Fibroblast of skin of left biceps (primary cell): ENCODE data around the gene ATP6V0E1.

Experiments used
- DNase-seq, 2 experiments: peaks; one replicate each; pipeline ENCODE4 v3.0.0-alpha.2; 2013; ENCODE audit warnings: low read depth in 2 of 2

ATP6V0E1 gene

GRCh38 chr5:172983542-172984243, at the start of gene ATP6V0E1:
TSS of gene ATP6V0E1 (plus strand) at chr5:172983771. CDS start at chr5:172983861, 90 bp downstream.
- DNase-seq, result peak; percentile 70 to 73

DNA sequence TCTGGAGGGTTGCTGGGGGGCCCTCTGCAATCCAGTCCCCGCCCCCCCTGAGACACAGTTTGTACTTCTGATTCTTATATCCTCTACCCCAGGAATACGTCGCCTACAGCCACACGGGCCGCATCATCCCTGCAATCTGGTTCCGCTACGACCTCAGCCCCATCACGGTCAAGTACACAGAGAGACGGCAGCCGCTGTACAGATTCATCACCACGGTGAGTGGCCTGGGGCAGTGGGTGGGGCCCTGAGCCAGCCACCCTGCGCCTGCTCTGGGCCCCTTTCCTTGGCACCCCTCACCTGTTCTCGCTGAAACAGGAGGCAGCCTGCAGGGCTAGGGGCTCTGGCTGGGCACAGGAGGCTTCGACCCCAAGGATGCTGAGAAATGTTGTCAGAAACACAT, 48.5 kb upstream of the ATP6V0E1 start:
- no peak for DNase-seq

DNA sequence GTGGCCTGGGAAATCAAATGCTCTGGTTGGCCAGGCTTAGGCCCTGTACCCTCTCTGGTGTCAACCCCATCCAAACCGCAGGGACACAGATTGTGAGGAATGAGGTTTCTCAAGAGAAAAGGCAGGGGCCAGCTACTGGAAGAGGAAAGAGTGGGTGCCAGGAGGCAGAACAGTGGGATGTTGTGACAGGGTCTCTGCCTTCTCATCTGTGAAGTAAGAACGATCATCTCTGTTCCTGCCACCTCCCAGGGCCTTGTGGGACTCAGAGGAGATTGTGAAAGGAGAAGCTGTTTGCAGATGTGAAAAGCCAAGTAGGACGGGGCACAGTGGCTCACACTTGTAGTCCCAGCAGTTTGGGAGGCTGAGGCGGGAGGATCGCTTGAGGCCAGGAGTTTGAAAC, 47.2 kb upstream of the ATP6V0E1 start:
- DNase-seq, result no peak

DNA sequence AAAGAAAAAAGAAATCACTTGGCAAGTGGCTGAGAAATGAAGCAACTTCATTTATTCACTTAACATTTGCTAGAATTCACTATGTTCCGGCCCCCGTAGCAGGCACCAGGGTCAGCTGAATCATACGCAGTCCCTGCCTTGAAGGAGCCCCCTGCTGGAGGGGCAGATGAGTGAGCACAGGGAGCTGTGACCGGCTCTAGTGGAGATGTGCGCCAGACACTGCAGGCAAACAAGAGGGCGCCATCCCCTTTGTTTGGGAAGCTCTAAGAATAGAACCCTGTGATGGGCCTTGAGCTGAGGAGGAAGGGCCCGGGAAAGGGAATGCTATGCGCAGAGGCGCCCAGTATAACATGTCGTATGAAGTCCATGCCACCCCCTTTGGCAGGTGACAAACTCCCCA, 44.5 kb upstream of the ATP6V0E1 start:
- no peak for DNase-seq

DNA sequence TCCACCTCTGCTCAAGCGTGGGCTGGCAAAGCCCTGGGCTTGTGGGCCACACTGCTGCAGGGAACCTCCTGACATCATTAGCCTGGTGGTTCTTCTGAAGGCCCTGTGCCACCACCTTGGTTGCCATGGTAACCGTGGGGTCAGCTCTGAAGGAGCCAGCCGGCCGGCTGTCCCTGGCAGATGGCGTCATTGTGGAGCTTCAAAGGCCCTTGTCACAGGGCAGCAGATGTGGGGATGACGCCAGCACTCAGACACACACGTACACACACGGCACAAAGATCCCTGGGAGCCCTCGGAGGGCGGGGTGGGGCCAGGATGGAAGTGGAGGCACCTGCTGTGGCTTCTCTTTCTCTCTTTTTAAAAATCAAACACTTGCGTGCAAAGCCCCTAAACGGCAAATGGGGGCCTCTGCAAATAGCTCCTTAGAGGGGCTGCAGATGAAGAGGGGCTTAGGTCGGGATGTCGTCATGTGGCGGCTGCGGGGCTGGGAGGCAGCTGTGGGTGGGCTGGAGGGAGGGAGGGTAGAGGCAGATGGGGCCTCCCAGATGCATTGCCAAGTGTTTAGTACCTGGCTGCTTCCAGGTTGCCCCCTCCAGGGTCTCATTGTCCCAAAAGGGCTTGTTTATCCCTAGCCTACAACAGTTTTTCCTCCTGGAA, 43.8 kb upstream of the ATP6V0E1 start:
- DNase-seq, result no peak

DNA sequence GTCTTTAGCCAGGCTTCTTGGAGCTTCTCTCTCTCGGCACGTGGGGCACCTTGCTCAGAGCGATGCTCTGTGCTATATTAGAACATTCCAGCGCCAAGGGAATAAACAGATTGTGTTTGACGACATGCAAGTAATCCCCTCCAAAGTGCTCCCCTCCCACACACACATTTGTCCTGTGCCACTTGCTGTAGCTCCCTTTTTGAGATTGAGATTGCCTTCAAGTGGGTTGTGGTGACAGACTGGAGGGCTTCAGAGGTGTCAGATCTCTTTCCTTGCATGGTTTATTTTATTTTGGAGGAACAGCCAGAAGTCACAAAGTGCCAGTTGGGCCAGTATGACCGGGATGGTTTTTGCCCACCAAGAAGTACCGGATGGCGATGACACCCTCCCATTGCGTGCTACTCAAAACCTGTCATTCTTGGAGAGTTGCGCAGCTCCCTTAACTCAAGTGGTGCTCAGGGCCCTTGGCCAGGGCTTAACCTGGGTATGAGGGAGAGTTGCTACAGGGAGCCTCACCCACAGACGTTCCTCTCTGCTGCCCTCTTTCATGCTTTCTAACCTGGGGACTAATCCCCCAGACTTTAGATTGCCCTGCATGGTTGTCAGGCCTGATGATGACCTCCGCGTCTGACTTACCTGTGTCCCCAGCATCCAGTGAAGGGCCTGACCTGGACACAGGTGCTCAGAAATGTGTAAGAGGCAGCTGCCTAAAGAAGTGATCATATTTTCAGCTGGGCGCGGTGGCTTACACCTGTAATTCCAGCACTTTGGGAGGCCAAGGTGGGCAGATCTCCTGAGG, 43.1 kb upstream of the ATP6V0E1 start:
- no peak for DNase-seq

- no peak for DNase-seq
These were observed 42.5 kb upstream of the ATP6V0E1 start for GRCh38 chr5:172941067-172941516.

- no peak for DNase-seq
These were observed 41.0 kb upstream of the ATP6V0E1 start for GRCh38 chr5:172942556-172942955.

DNA sequence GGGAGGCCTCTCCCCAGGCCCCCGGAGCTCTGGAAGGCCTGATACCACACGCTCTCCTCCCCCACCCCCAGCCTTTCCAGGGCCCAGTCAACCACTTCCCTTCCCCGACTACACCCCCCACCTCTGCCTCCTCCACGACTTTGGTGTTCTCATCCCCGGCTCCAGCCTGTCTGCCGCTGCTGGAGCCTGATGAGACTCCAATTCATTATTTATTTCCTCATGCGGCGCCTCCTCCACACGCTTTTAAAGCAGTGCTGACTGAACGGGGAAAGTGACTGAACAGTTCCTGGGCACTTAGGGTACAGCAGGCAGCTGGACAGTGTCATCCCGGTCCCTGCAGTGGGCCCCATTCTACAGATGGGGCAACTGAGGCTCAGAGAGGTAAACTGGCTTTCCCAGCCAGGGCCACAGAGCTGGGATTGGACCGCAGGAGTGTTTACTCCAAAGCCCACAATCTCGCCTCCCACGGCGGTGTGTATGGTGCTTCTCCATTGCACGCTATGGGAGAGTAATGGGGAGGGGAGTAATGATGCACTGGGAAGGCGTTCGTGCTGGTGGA, 40.2 kb upstream of the ATP6V0E1 start:
- peak; percentile 82 to 85 for DNase-seq

GRCh38 chr5:172943906-172944305, 39.7 kb upstream of the ATP6V0E1 start:
- DNase-seq, result no peak

GRCh38 chr5:172944741-172945140, 38.8 kb upstream of the ATP6V0E1 start:
- no peak for DNase-seq

- DNase-seq, result no peak
These were observed 38.4 kb upstream of the ATP6V0E1 start for GRCh38 chr5:172945151-172945550.

GRCh38 chr5:172946146-172946545, 37.4 kb upstream of the ATP6V0E1 start:
- DNase-seq, result no peak

DNA sequence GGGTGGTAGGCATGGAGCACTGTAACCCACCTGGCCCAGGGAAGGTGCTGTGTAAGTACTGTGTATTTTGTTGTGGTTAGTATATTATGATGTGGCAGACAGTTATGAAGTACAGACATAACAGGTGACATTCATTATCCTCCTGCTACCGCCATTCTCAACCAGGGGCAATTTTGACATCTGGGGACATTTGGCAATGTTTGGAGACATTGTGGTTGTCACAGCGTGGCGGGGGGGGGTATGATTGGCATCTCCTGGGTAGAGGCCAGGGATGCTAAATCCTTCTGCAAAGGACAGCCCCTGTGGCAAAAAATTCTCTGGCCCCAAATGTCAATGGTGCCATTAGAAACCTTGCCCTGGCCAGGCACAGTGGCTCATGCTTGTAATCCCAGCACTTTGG, 34.1 kb upstream of the ATP6V0E1 start:
- DNase-seq, result no peak

DNA sequence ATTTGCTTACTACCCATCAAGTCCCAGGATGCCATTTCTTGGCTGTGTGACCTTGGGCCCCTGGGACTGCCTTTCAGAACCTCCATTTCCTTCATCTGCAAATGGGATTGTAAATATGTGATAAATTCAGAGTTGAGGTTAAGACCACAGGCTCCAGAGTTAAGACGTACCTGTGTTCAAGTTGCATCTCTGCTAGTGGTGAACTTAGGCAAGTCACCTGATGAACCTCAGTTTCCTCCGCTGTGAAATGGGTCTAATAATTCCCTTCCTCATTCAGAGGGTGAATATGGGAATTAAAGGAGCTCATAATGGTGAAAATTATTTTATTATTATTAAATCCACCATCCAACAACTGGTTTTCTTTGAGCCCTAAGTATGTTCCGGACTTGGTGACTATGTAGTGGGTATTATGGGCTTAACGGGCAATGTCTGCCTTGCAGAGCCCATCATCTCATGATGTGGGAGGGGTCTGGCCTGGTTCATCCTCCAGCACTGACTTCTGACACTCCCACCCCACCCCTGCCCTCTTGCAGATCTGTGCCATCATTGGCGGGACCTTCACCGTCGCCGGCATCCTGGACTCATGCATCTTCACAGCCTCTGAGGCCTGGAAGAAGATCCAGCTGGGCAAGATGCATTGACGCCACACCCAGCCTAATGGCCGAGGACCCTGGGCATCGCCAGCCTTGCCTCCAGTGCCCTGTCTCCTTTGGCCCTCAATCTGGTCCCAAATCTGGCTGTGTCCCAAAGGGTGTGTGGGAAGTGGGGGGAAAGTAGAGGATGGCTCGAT, 33.2 kb upstream of the ATP6V0E1 start:
- no peak for DNase-seq

DNA sequence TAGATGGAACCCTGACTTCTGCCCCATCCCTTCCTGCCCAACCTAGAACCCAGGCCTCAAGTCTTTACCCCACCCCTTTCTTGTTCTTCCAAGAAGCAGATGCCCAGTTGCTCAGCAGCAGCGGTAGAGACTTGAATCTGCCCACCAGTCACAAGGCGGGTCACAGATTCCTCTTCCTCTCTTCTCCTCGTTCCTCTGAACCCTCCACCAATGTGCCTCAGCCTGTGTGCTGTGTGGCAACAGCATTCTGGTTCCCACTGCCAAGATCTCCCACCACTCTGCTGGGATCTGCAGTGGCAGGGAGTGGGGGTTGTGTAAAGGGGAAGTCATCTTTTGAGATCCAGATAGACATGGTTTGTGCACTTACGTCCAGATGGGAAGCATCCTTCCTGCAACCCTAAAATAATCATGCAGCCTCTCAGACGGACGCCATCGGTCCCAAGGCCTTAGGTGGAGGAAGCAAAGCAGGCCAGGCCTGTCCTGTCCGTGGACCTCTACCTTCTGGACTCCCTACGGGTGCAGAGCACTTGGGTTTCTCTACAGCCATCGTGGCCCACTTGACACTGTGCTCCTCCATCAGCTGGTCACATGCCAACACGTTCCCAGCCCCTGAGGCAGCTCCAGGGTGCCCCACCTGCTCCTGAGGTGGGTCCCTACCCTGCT, 32.1 kb upstream of the ATP6V0E1 start:
- no peak for DNase-seq

DNA sequence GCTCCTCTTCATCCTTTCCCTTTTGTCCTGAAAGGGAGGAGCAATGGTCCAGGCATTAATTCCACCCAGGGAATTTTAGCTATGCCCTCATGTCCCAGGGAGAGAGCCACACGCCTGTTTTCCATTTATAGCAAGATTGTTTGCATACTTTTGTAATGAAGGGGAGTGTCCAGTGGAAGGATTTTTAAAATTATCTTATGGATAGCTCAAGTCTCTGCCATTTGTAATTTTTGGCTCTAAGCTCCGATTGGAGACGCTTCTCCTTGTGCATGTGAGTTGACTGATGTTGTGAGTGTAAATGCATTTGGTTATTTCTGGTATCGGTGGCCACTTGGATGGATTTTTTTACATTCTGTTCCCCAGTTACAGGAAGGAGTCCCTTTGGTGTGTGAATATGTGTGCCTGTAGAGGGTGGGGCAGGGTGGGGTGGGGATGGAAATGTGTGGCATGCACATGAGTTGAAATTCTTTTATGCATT, 31.5 kb upstream of the ATP6V0E1 start:
- peak; percentile 64 to 67 for DNase-seq

DNA sequence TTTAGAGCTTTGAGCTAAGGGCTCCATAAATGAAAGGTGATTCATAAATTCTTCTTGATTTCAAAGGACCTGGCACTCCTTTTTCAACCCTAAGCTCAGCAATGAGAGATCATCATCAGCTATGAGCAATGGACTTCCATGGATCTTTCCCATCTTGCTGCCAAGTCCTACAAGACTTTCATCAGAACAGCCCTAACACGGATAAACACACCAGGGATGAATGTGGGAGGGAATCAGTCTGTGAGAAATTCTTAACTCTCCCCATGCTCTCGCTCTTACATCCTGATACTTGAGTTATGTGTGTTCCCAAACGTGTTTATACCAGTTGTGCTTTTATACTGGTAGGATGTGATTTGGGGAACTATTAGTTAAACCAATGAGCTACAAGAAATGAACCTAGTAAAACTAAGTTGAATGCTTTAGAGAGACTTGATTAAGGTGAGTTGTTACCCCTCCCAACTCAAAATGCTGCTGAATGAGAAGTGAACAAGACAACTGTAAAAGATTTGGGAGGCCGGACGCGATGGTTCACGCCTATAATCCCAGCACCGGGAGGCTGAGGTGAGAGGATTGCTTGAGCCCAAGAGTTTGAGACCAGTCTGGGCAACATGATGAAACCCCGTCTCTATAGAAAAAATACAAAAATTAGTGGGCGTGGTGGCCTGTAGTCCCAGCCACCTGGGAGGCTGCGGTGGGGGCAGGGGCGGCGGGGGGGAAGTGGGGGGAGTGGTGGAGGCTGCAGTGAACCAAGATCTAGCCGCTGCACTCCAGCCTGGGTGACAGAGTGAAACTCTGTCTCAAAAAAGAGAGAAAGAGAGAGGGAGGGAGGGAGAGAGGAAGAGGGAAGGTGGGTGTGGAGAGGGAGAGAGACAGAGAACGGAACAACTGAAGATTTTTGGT, 29.5 kb upstream of the ATP6V0E1 start:
- DNase-seq, result peak; percentile 83 to 84

DNA sequence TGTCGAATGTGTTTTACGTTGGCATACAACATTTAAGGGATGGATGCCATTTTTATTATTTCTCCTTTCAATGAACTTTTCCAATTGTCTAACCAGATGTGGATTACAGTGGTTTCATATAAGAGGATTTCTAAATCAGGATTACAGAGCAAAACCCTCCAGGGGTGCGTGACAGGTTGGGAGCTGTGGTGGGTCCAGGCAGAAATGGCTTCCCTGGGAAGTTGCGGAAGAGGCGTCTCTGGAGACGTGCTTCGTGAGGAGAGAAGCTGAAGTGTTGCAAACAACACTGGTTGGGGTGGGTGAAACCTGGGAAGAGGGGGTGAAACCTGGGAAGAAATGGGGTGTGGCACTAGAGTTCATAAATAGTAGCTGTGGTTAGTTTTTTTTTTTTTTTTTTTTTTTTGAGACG, 28.8 kb upstream of the ATP6V0E1 start:
- DNase-seq, result no peak

GRCh38 chr5:172956228-172956627, 27.3 kb upstream of the ATP6V0E1 start:
- no peak for DNase-seq
